HG03103 (cell line): ENCODE results near the gene ACOT9.
"Not testable (repeated sequence)": the region's sequence is repeated elsewhere in the genome, so short reads cannot be mapped to it uniquely, and the experiment has no call there.

Experiments
- ATAC-seq: cut with Tn5 transposase; IDR thresholded peaks from one replicate; pipeline ENCODE4 v1.9.1; 2021; ENCODE audit warnings: low read depth; ENCODE audit not compliant: unreplicated experiment

Gene ACOT9

DNA sequence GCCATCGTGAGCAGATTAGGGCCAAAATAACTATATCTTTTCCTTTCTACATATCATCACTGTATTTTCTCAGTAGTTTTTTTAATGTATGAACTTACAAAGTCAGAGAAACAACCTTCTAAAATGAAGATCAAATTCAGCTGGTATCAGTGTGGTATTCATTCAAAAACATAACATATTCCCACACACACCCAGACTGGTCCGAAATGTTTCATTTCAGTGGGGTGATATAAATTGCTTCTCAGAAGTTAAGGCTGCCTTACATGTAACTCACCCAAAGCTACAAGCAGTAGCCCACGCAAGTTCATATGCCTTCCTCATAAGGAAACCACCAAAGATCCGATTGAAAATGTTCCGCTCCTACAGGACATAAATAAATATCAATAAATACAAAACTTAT, 37.8 kb downstream of the ACOT9 start:
- no peak for ATAC-seq

- ATAC-seq = no peak
These were observed 38.3 kb downstream of the ACOT9 start for GRCh38 chrX:23704673-23705206.

DNA sequence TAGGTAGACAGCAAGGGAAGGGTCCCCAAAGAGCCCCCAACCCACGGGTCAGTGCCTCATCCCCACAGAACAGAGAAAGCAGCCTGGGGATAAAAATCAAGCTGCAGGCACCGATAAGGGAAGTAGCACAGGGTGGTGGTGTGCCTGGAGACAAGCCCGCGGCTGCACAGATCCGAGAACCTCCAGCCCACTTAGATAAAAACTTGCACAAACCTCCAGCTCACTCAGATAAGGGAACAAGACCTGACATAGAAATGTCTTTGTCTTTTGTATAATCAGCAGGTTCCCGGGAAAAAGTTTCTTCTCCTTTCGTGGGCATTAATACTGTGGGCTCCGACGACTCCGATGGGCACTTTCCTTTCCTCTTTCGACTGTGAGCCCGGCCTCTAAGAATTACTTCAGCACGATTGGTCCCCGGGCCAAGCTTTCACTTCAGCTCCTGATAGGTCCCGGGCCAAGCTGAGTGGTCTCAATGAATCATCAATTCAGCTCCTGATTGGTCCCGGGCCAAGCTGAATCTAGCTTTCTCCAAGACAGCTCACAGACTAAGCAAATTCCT, 43.4 kb downstream of the ACOT9 start:
- no peak for ATAC-seq

DNA sequence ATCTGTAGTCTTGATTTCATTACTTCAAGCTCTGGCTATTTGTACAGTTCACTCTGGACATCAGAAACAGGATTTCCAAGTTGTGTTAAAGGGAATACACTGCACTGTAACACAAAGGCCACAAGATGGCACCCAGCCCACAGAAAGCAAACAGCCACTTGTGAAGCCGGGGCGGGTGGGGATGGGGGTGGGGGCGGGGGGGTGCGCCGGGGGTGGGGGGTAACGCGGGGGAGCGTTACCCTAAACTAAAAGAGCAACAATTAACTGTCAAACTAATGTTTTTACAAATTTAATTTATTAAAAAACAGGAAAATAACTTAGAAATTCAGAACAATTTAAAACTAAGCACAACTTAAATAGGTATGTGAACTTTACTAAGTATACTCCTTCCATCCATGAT, 48.5 kb downstream of the ACOT9 start:
- ATAC-seq = no peak

- ATAC-seq = no peak
These were observed 50.9 kb downstream of the ACOT9 start for GRCh38 chrX:23692166-23692565.

- not testable (repeated sequence) for ATAC-seq
These were observed 66.6 kb downstream of the ACOT9 start for GRCh38 chrX:23676486-23676885.

DNA sequence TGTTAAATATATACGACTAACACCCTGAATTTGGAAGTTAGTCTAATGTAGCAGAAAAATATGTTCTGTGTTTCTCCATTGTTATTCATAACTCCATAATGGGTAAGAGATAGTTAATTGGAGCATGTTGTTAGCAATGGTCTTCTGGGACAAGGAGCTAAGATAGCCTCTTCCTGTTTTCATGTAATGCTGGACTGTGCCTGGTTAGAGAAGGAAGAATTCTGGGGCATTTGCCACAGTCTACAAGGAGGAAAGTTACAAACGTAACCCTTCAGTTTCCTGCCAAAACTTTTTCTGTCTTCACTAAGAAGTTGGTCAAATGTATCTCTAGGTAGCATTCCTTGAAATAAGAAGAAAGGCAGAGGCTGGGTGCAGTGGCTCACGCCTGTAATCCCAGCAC, 70.0 kb downstream of the ACOT9 start:
- ATAC-seq = no peak

DNA sequence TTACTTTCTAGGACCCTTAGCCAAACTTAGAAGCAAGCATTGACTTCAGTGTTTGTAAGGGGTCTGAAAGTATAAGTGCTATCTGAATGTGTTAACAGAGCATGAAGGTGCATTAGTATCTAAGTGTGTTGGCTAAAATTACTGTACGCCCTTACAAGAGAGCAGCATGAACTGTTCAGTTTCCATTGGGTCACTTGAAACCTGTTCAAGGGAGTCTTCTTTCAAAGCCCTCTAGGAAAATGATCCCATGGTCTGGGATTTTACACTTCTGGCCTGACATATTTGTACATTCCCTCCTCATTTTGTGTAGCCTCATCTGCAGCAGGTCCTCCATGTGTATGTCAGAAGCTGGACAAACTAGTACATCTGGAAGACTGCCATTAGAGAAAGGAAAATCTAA, 72.5 kb downstream of the ACOT9 start:
- no peak for ATAC-seq

- no peak for ATAC-seq
These were observed 74.7 kb downstream of the ACOT9 start for GRCh38 chrX:23668335-23668734.

DNA sequence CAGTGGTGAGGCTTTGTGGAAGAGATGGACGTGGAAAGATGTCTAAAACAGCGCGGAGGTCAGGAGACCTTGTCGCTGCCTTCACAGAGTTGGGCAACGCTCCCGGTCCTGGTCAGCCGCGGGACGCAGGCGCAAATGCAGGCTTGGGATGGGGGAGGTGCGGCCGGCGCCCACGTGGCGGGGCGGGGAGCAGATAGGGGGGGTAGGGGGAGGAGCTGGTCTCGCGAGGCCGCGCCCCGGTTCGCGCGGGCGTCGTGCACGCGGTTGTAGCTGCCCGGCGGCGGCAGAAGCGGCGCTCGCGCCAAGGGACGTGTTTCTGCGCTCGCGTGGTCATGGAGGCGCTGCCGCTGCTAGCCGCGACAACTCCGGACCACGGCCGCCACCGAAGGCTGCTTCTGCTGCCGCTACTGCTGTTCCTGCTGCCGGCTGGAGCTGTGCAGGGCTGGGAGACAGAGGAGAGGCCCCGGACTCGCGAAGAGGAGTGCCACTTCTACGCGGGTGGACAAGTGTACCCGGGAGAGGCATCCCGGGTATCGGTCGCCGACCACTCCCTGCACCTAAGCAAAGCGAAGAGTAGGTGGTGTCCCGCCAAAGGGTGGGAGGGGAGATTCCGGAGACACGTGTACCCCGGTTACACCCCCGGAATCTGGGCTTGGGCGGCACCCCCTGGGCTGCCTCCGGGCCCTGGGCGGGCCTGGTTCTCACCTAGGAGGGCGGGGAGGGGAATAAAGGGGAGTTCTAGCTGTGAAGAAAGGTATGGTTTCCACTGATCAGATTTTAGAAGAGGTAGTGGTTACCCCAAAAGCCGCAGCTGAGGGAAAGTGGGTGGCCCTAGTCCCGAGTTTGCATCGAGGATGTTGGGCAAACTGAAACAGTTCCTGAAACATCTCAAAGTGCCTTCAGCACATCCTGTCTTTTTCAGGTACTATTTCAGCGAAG, 75.6 kb downstream of the ACOT9 start, which contains the start of gene PRDX4:
Gene PRDX4, plus strand, starts transcription at position 255 of the 939 bp plus-strand sequence. Its CDS starts 78 bp downstream, at position 333.
- peak; percentile 61 for ATAC-seq

DNA sequence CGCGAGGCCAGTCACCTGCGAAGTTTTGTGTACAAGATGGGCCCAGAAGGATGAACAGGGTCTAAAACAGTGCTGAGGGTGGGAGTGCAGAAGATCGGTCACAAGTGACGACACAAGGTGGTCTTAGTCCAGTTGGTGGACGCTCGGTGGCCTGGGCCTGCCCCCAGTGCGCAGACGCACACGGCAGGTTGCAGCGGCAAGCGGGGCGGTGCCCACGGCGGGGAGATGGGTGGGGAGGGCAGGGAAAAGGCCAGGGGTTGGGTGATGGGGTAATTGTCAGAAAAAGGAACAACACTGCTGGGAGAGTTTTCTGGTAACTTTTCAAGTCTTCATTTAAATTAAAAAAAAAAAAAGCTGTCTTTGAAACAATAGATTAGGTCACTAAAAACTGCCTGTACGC, 76.8 kb downstream of the ACOT9 start:
- ATAC-seq = no peak

DNA sequence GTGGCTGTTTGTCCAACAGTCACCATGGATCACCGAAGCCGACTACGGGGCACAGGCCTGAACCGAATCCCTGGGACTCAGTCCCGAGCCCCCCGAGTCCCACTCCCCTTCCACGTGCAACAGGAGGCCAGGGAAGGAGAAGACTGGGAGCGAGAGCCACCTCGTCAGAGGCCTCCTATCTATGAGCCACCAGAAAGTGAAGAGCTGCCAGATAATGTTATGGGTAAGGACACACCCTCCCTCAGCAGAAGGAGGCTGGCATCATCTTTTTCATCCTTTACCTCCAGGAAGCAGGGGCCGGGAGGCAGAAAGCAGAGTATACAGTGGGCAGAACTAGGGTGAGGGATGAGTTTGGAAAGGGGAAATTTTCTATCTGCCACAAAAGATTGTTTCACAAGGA, 78.6 kb downstream of the ACOT9 start:
- ATAC-seq = no peak

DNA sequence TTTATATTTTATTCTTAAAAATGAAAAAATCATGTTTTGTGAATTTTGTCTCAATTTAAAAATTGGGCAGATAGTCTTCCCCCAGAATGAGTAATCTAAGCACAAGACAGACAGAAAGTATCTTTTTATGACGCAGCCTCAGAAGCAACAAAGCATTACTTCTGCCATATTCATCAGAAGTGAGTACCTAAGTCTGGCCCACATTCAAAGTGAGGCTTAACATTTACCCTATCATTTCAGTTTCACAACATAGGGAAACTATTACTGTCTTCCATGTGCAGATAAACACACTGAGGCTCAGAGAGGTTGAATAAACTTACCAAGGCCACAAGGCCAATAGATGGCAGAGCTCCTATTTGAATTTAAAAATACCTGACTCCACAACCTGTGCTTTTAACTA, 80.2 kb downstream of the ACOT9 start:
- ATAC-seq = no peak

DNA sequence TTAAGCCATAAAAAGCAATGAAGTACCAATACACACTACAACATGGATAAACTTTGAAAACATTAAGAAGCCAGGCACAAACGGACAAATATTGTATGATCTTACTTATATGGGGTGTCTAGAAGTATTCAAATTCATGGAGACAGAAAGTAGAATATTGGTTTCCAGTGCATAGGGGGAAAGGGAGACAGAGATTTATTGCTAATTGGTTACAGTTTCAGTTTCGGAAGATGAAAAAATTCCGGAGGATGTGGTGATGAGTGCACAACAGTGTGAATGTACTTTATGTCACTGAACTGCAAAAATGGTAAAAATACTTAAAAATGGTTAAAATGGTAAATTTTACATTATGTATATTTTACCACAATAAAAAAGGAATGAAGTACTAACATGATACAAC, 80.9 kb downstream of the ACOT9 start:
- no peak for ATAC-seq

DNA sequence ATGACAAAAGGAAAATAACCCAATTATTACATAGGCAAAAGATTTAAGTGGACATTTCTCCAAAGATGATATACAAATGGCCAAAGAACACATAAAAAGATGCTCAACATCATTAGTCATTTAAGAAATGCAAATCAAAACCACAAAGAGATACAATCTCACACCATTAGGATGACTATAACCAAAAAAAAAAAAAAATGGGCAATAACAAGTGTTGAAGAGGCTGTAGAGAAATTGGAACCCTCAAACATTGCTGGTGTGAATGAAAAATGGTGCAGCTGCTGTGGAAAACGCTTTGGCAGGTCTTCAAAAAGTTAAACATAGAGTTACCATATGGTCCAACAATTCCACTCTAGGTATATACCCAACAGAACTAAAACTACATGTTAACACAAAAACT, 81.4 kb downstream of the ACOT9 start:
- ATAC-seq = no peak

GRCh38 chrX:23660766-23661132, 82.3 kb downstream of the ACOT9 start:
- no peak for ATAC-seq

- not testable (repeated sequence) for ATAC-seq
These were observed 82.9 kb downstream of the ACOT9 start for GRCh38 chrX:23660083-23660765.

DNA sequence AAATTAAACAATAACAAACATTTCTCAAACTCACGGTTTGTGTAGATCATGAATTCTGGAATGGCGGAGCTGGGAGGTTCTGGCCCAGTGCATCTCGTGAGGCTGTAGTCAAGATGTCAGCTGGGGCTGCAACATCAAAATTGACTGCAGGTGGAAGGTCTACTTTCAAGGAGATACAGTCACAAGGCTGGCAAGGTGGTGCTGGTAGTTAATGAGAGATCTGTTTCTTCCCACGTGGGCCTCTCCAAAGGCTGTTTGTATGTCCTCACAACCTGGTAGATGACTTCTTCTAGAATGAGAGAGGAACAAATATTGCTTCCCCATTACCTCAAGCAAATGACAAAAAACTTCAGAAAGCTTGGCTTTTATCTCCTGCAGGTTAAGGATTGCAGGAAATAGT, 83.7 kb downstream of the ACOT9 start:
- ATAC-seq = no peak

- ATAC-seq = no peak
These were observed 86.4 kb downstream of the ACOT9 start for GRCh38 chrX:23656684-23657083.

GRCh38 chrX:23656091-23656490, 87.0 kb downstream of the ACOT9 start:
- no peak for ATAC-seq
